SK-N-SH treated with all-trans-retinoic acid at 6 μM for 48 hours (cell line): Measurements from ENCODE around the gene COL15A1.

ENCODE experiments used
- BACH2 ChIP-seq: fragments of 250-450 bp; sonication (Bioruptor Pico); IDR thresholded peaks from 2 replicates; pipeline ENCODE4 v1.9.0; 2021; ENCODE audit warnings: mild to moderate bottlenecking, borderline replicate concordance
- CSDC2 ChIP-seq: fragments of 250-450 bp; sonication (Bioruptor Pico); IDR thresholded peaks from 2 replicates; pipeline ENCODE4 v1.5.0; 2020; ENCODE audit warnings: mild to moderate bottlenecking, moderate library complexity
- RARB ChIP-seq: fragments of 250-450 bp; sonication (Bioruptor Pico); IDR thresholded peaks from 2 replicates; pipeline ENCODE4 v1.8.0; 2021; ENCODE audit warnings: mild to moderate bottlenecking, moderate library complexity
- TSHZ2 ChIP-seq: fragments of 250-450 bp; sonication (Bioruptor Pico); IDR thresholded peaks from 2 replicates; pipeline ENCODE4 v1.5.0; 2020; ENCODE audit warnings: mild to moderate bottlenecking, moderate library complexity
- ZC3H10 ChIP-seq: fragments of 250-450 bp; sonication (Bioruptor Pico); IDR thresholded peaks from 2 replicates; pipeline ENCODE4 v1.5.1; 2021; ENCODE audit warnings: mild to moderate bottlenecking, moderate library complexity
- ZNF565 ChIP-seq: fragments of 450-650 bp; formaldehyde crosslinking; conservative IDR thresholded peaks from 2 replicates; pipeline ENCODE4 v1.5.0; 2020; ENCODE audit warnings: low read depth, mild to moderate bottlenecking, moderate library complexity

- TF ChIP-seq ZC3H10 (CRISPR knock-in tag) (no peak), RARB (CRISPR knock-in tag) (no peak), CSDC2 (CRISPR knock-in tag) (no peak), BACH2 (CRISPR knock-in tag) (no peak), ZNF565 (CRISPR knock-in tag) (no peak), TSHZ2 (CRISPR knock-in tag) (no peak)
Observed at GRCh38 chr9:99118782-99119466, 175.2 kb downstream of the COL15A1 start.
